Testis (tissue), 2 donors: ENCODE data around the gene PACSIN1.

Source experiments
- POLR2A ChIP-seq: fragments of 450-650 bp; IDR thresholded peaks from one replicate; pipeline ENCODE4 v1.6.1; 2017; ENCODE audit warnings: antibody characterized with exemption, mild to moderate bottlenecking, moderate library complexity
- TF ChIP-seq, protein P1 (sequence below), 3 experiments: fragments of 450-650 bp in 2 of 3; fragments of 200-600 bp in 1 of 3; sonication (generic) in 1 of 3; IDR thresholded peaks; one replicate each; pipeline ENCODE4 v1.5.1; 2016 to 2019; ENCODE audit warnings: antibody characterized with exemption in 3 of 3, mild to moderate bottlenecking in 2 of 3, moderate library complexity in 1 of 3

DNA sequence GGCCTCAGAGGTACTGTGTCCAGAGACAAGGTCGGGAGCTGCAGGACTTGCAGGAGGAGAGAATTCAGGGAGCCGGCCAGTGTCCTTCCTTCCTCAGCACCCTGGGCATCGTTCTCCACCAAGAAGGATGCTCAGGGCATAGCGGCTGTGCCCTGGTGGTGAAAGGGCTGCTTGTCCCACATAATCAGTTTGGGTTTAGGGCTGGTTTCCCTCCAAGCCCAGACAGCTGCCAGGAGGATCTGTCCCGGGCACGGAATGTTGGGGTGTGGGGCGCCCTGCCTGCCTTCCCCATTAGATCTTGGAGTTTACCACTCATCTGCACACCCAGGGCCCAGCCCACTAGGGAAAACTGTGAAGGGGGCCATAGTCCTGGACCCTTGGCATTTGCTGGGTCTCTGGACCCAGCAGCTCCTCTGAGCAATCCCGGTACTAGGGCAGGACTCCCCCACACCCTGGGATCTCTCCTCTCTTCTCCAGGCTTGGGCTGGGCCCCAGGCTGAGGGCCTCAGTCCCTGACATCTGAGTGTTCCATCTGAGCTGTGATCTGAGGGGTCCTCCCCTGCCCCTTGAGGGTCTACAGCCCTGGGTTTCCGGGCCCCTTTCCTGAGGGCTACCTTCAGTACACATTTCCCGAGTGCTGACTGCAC is 108.9 kb downstream of the PACSIN1 start:
- TF ChIP-seq, protein P1, sequence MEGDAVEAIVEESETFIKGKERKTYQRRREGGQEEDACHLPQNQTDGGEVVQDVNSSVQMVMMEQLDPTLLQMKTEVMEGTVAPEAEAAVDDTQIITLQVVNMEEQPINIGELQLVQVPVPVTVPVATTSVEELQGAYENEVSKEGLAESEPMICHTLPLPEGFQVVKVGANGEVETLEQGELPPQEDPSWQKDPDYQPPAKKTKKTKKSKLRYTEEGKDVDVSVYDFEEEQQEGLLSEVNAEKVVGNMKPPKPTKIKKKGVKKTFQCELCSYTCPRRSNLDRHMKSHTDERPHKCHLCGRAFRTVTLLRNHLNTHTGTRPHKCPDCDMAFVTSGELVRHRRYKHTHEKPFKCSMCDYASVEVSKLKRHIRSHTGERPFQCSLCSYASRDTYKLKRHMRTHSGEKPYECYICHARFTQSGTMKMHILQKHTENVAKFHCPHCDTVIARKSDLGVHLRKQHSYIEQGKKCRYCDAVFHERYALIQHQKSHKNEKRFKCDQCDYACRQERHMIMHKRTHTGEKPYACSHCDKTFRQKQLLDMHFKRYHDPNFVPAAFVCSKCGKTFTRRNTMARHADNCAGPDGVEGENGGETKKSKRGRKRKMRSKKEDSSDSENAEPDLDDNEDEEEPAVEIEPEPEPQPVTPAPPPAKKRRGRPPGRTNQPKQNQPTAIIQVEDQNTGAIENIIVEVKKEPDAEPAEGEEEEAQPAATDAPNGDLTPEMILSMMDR (IDR thresholded peaks at IDR 0.05): no peak
- TF ChIP-seq POLR2A: no peak
